ENCODE data around the gene PKLR. TPM values are rescaled to one million over a fixed set of nuclear protein-coding genes. Genes with fewer than 3 reads are reported as not detected.

Gene PKLR
- total and polyA plus RNA-seq, 2 of the 8 experiments (the other 6 are each of a cell fraction or from before 2014, with no cell fraction given), result 2.3 to 7.5 TPM

GRCh38 chr1:155245163-155245524, 56.1 kb downstream of the PKLR start:
- Histone ChIP-seq H3K4me1 (replicated peaks in 1 of 4; ENCODE audit: control insufficient read depth in 3 of 4, insufficient read depth in 4 of 4, low read length in 3 of 4) (peaks cover 0 to 4% (median 1%) of the 10 kb centered on the region in 4 experiments; a peak in 2 of 7 replicates), H3K9me3 (ENCODE audit: insufficient read depth in 2 of 2, low read depth in 1 of 2, low read length in 1 of 2) (no peaks in the 10 kb centered on the region), H4K8ac (ENCODE audit: extremely low read depth, insufficient read depth, low read length) (no peak overlapping the region), H3K4me2 (ENCODE audit: insufficient read depth in 1 of 2, low read depth in 2 of 2, low read length in 2 of 2) (peak overlapping the region; percentile 59 to 73), H3K36me3 (ENCODE audit: control insufficient read depth in 2 of 4, insufficient read depth in 4 of 4, low read length in 3 of 4) (peaks cover 0 to 9% (median 2%) of the 10 kb centered on the region in 4 experiments; a peak in 2 of 8 replicates), H4K5ac (ENCODE audit: insufficient read length, low read depth, low read length) (peak overlapping the region; percentile 38), H4K91ac (replicated peaks; ENCODE audit: insufficient read length, low read length) (peak overlapping the region; percentile 29), H2AFZ (ENCODE audit: low read length) (no peak overlapping the region), H3K18ac (ENCODE audit: extremely low read depth, low read length) (peak overlapping the region; percentile 100), H3K79me2 (ENCODE audit: control insufficient read depth in 1 of 2, insufficient read depth in 2 of 2, low read length in 2 of 2) (no peaks in the 10 kb centered on the region), H2BK15ac (ENCODE audit: low read length) (0 out of 2 replicates have a peak overlapping the region, but pooled peaks have one; percentile 9), H2BK20ac (ENCODE audit: low read length) (peak overlapping the region; percentile 61; the same call in 1 of the 2 replicates), H3K23me2 (ENCODE audit: low read depth, low read length) (peaks cover 5% of the 10 kb centered on the region; the same call in 1 of the 2 replicates), H3K27ac (ENCODE audit: low read depth, low read length) (peak overlapping the region; percentile 79), H2AK5ac (ENCODE audit: low read depth, low read length) (no peak overlapping the region), H4K20me1 (replicated peaks in 1 of 2; ENCODE audit: control insufficient read depth in 1 of 2, insufficient read depth in 2 of 2, low read length in 2 of 2) (peaks cover 0 to 5% of the 10 kb centered on the region in 2 experiments), H3K9ac (replicated peaks in 1 of 4; ENCODE audit: extremely low read depth in 1 of 4, low read depth in 3 of 4, low read length in 3 of 4) (peak overlapping the region; percentile 73 to 80 (median 76); a peak in 6 of 7 replicates), H3K14ac (ENCODE audit: insufficient read length) (no peak overlapping the region), H3K23ac (ENCODE audit: insufficient read length) (no peak overlapping the region), H3K56ac (replicated peaks; ENCODE audit: insufficient read length, low read depth, low read length) (no peak overlapping the region), H2BK5ac (ENCODE audit: low read depth, low read length) (peak overlapping the region; percentile 88), H2BK12ac (ENCODE audit: low read depth, low read length) (no peak overlapping the region; the same call in 1 of the 2 replicates), H3K79me1 (ENCODE audit: low read depth, low read length) (no peaks in the 10 kb centered on the region), H3K4me3 (ENCODE audit: extremely low read depth in 1 of 4, insufficient read depth in 2 of 4, low read depth in 3 of 4, low read length in 4 of 4) (peak overlapping the region; percentile 46 to 57 (median 53)), H2BK120ac (replicated peaks; ENCODE audit: low read depth, low read length) (no peak overlapping the region), H3K4ac (replicated peaks; ENCODE audit: insufficient read length, low read depth, low read length) (no peak overlapping the region), H3K27me3 (replicated peaks in 1 of 4; ENCODE audit: control insufficient read depth in 3 of 4, extremely low read depth in 1 of 4, insufficient read depth in 3 of 4, low read length in 3 of 4) (peaks cover 0 to 14% (median 4%) of the 10 kb centered on the region in 4 experiments; a peak in 2 of 7 replicates)
- POLR2A ChIA-PET (ENCODE audit: partially characterized antibody), result interaction anchor here (0.8 to 4.1 kb wide), 12 partner anchors 11 to 73 kb away, joined by 3 to 20 read pairs (median 5); partner anchors contain the start of genes CLK2, KRTCAP2, MTX1 and SCAMP3
- CTCF ChIA-PET (ENCODE audit: partially characterized antibody), result interaction anchor here (0.9 to 15.2 kb wide), 5 partner anchors 34 to 87 kb away, joined by 3 to 227 read pairs (median 11); partner anchors contain the start of genes FDPS, MTX1, RUSC1 and THBS3
- DNase-seq (ENCODE audit: low read depth in 1 of 2, low spot score in 2 of 2) (no peak), FAIRE-seq (no peak)
- 55% methylated on average over 8 of the region's 8 CpGs; no CpG with 5 or more reads in 1 of the 2 experiments for WGBS, 2 experiments (ENCODE audit: extremely low coverage in 1 of 2, insufficient coverage in 1 of 2, insufficient read length in 1 of 2, insufficient replicate concordance in 2 of 2, low coverage in 1 of 2, low lambda C conversion rate in 2 of 2, missing lambda C conversion rate in 1 of 2)
- no peak for TF ChIP-seq SUZ12 (IDR thresholded peaks at IDR 0.05; ENCODE audit: low read length)
- no peak for TF ChIP-seq YY1 (IDR thresholded peaks at IDR 0.05; ENCODE audit: low read depth, low read length)
- no peak for TF ChIP-seq FOSL1 (IDR thresholded peaks at IDR 0.05; ENCODE audit: insufficient read depth, low read depth, low read length)
- no peak for TF ChIP-seq BACH1 (IDR thresholded peaks at IDR 0.05; ENCODE audit: low read length)
- no peak for TF ChIP-seq SIN3A (conservative IDR thresholded peaks at IDR 0.05 in 1 of 2, IDR thresholded peaks at IDR 0.05 in 1 of 2; ENCODE audit: low read depth in 1 of 2, low read length in 2 of 2)
- TF ChIP-seq POU5F1 (IDR thresholded peaks at IDR 0.05; ENCODE audit: low read depth, low read length), result no peak
- no peak for TF ChIP-seq GTF2F1 (IDR thresholded peaks at IDR 0.05; ENCODE audit: borderline replicate concordance, low read depth, low read length)
- TF ChIP-seq EZH2 (IDR thresholded peaks at IDR 0.05; ENCODE audit: low read depth, low read length, severe bottlenecking), result no peak

Measured in H1 (cell line).